Tibial nerve (tissue), 4 donors: Measurements from ENCODE around the gene KRTAP10-9.

ENCODE experiments used
- CTCF ChIP-seq, 5 experiments: fragments of 200-600 bp in 3 of 5; fragments of 450-650 bp in 2 of 5; sonication (generic) in 3 of 5; IDR thresholded peaks; one replicate each; pipeline ENCODE4 v1.5.1; 2016 to 2019; ENCODE audit warnings: antibody characterized with exemption in 5 of 5, mild to moderate bottlenecking in 3 of 5, moderate library complexity in 2 of 5
- EP300 ChIP-seq, 2 donors: sonication (generic); formaldehyde crosslinking; IDR thresholded peaks; one replicate each; pipeline ENCODE4 v1.6.1; 2017; ENCODE audit warnings: antibody characterized with exemption in 2 of 2, mild to moderate bottlenecking in 1 of 2

DNA sequence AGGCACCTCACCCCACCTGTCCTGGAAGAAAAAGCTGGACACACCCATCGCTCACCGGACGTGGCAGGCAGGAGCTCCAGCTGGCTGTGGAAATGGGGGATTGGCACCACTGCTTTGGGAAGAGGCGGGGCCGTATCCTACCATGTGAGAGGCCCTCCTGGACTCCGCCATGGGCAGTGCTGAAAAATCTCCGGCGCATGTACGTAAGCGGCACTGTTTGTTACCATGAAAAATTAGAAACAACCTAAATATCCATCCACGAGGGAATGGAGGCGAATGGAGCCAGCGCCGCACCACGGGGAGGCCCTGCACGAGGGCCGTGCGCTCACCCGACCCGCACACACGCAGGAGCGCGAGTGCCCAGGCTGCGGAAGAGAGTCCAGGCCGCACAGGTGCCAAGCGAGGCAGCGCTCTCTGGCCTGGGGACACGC, 11.9 kb upstream of the KRTAP10-9 start:
- TF ChIP-seq CTCF (IDR thresholded peaks at IDR 0.05) = no peak
- TF ChIP-seq EP300 (IDR thresholded peaks at IDR 0.05) = no peak
